Measurements from ENCODE around the gene ANKRD29.

GRCh38 chr18:23640052-23640451, 22.7 kb downstream of the ANKRD29 start:
- no peak for TF ChIP-seq CTCF (IDR thresholded peaks at IDR 0.05; ENCODE audit: insufficient read depth, low read length)
- no peak for TF ChIP-seq POLR2AphosphoS5 (IDR thresholded peaks at IDR 0.05; ENCODE audit: low read depth)
- no peak for TF ChIP-seq REST (IDR thresholded peaks at IDR 0.05; ENCODE audit: insufficient replicate concordance, low read depth)
- TF ChIP-seq GABPA (IDR thresholded peaks at IDR 0.05; ENCODE audit: low read depth) = no peak
- no peak for TF ChIP-seq SPI1 (IDR thresholded peaks at IDR 0.05; ENCODE audit: borderline replicate concordance, low read depth)

Data from HL-60 (cell line).